K562 (cell line): Measurements from ENCODE around the gene SUFU. TPM values are rescaled to one million over a fixed set of nuclear protein-coding genes. Genes with fewer than 3 reads are reported as not detected.

Experiments
- ATAC-seq: fragments of 200-7000 bp; cut with Tn5 transposase; 3 replicates; pipeline ENCODE4 v1.9.1; 2020; ENCODE audit warnings: moderate library complexity
- BruUV-seq: library from RNA; stranded (reverse); fragments of 400-500 nt; replicated peaks from 2 replicates; lab custom pipeline; 2021; lab: Mats Ljungman, UMichigan
- CTCF ChIA-PET: fragments of 300-600 bp; formaldehyde crosslinking; extraction: SDS; loops from one replicate; lab custom pipeline; 2021; ENCODE audit warnings: low intra/inter-chr PET ratio; lab: Yijun Ruan, JAX
- POLR2A ChIA-PET: fragments of 300-600, 350-650 bp; sonication (Branson Sonifier 250); formaldehyde crosslinking; extraction: SDS; loops from one replicate; lab custom pipeline; 2021; ENCODE audit warnings: antibody characterized with exemption, inconsistent platforms; lab: Yijun Ruan, JAX
- DNase-seq, 4 experiments: peaks; one replicate each; pipeline versions ENCODE4 v3.0.0 to v3.0.0-alpha.2; 2011 to 2018; ENCODE audit warnings: low spot score in 3 of 4, mixed read lengths in 3 of 4; ENCODE audit errors: extremely low read depth in 1 of 4
- FAIRE-seq: peaks from 2 replicates; lab custom pipeline; 2011; peaks lifted over from hg19 to GRCh38; lab: Jason Lieb, UNC
- H2AFZ ChIP-seq: 2 replicates; pipeline ENCODE4 v1.6.0; 2011; ENCODE audit warnings: low read depth, low read length, control low read depth, inconsistent platforms
- H3K27ac ChIP-seq: fragments of 200-600 bp; 3 replicates; pipeline ENCODE4 v1.8.0; 2011; ENCODE audit warnings: low read depth, mild to moderate bottlenecking, control low read depth, inconsistent platforms, low read length, moderate library complexity, mixed read lengths; ENCODE audit errors: extremely low read depth
- H3K27me3 ChIP-seq, 2 experiments: fragments of 300-600 bp in 1 of 2; 2 replicates in 1 of 2; 3 replicates in 1 of 2; pipeline versions ENCODE4 v1.6.0 to v1.8.0; 2011; ENCODE audit warnings: inconsistent platforms in 2 of 2, low read length in 2 of 2, mild to moderate bottlenecking in 1 of 2, mixed read lengths in 1 of 2, moderate library complexity in 1 of 2; ENCODE audit not compliant: control insufficient read depth in 2 of 2, insufficient read depth in 2 of 2
- H3K36me3 ChIP-seq: fragments of 300-600 bp; 3 replicates; pipeline ENCODE4 v1.8.0; 2011; ENCODE audit warnings: mild to moderate bottlenecking, low read length, inconsistent platforms; ENCODE audit not compliant: control insufficient read depth, insufficient read depth
- H3K4me1 ChIP-seq, 2 experiments: fragments of 200-600 bp in 1 of 2; replicated peaks in 1 of 2; 2 replicates in 1 of 2; 3 replicates in 1 of 2; pipeline versions ENCODE4 v1.5.1 to v1.8.0; 2011; ENCODE audit warnings: inconsistent platforms in 2 of 2, low read length in 2 of 2, mild to moderate bottlenecking in 1 of 2, mixed read lengths in 1 of 2, moderate library complexity in 1 of 2; ENCODE audit not compliant: control insufficient read depth in 2 of 2, insufficient read depth in 2 of 2
- H3K4me2 ChIP-seq: 2 replicates; pipeline ENCODE4 v1.6.1; 2011; ENCODE audit warnings: low read length, control low read depth, inconsistent platforms, mixed read lengths; ENCODE audit not compliant: insufficient read depth
- H3K4me3 ChIP-seq: fragments of 200-600 bp; sonication (generic), shearing (Covaris generic); 2 replicates; pipeline ENCODE4 v1.5.1; 2016; ENCODE audit warnings: control low read depth, inconsistent platforms
- H3K79me2 ChIP-seq: fragments of 200-600 bp; 3 replicates; pipeline ENCODE4 v1.8.0; 2011; ENCODE audit warnings: low read length, inconsistent platforms; ENCODE audit not compliant: control insufficient read depth, insufficient read depth
- H3K9ac ChIP-seq, 2 experiments: 2 replicates each; pipeline versions ENCODE4 v1.6.0 to v1.6.1; 2011; ENCODE audit warnings: low read depth in 2 of 2, low read length in 2 of 2, control low read depth in 1 of 2, inconsistent platforms in 1 of 2, mild to moderate bottlenecking in 1 of 2, mixed read lengths in 1 of 2; ENCODE audit not compliant: insufficient read depth in 1 of 2
- H3K9me1 ChIP-seq: one replicate; pipeline ENCODE4 v1.6.0; 2011; ENCODE audit warnings: inconsistent platforms, mild to moderate bottlenecking, low read length, moderate library complexity; ENCODE audit not compliant: control insufficient read depth, insufficient read depth
- H3K9me3 ChIP-seq: replicated peaks from 2 replicates; pipeline ENCODE4 v1.5.1; 2011; ENCODE audit warnings: low read depth, low read length, inconsistent platforms; ENCODE audit not compliant: control insufficient read depth, insufficient read depth
- H4K20me1 ChIP-seq: replicated peaks from 2 replicates; pipeline ENCODE4 v1.6.1; 2011; ENCODE audit warnings: low read length, inconsistent platforms, mixed read lengths; ENCODE audit not compliant: control insufficient read depth, insufficient read depth
- CBX8 ChIP-seq: fragments of 200-600 bp; sonication (generic); IDR thresholded peaks from 2 replicates; pipeline ENCODE4 v1.6.1; 2012; ENCODE audit warnings: borderline replicate concordance, mixed run types, low read depth, mild to moderate bottlenecking, moderate library complexity, mixed read lengths, low read length, control low read depth, inconsistent platforms; ENCODE audit not compliant: poor library complexity, severe bottlenecking; ENCODE audit errors: extremely low read depth
- E2F4 ChIP-seq: sonication (generic); formaldehyde crosslinking; IDR thresholded peaks from 2 replicates; pipeline ENCODE4 v1.8.0; 2022; ENCODE audit warnings: mild to moderate bottlenecking, low read depth, missing genetic modification reagents
- GTF2A2 ChIP-seq: IDR thresholded peaks from 2 replicates; pipeline ENCODE4 v1.6.1; 2016; ENCODE audit warnings: mild to moderate bottlenecking, missing genetic modification characterization, missing compliant biosample characterization
- MCM7 ChIP-seq, 2 experiments: fragments of 450-650 bp; IDR thresholded peaks; 2 replicates each; pipeline ENCODE4 v1.6.1; 2016 to 2018
- MEF2A ChIP-seq: IDR thresholded peaks from 2 replicates; pipeline ENCODE4 v1.6.1; 2011; ENCODE audit warnings: low read depth, mild to moderate bottlenecking, low read length, moderate library complexity; ENCODE audit not compliant: control insufficient read depth
- RBM17 ChIP-seq: fragments of 200-400 bp; formaldehyde crosslinking; IDR thresholded peaks from 2 replicates; pipeline ENCODE4 v1.6.1; 2017; ENCODE audit warnings: low read depth, mild to moderate bottlenecking, low read length, borderline replicate concordance
- SLC30A9 ChIP-seq: fragments of 250-450 bp; sonication (Bioruptor Pico); IDR thresholded peaks from 2 replicates; pipeline ENCODE4 v1.8.0; 2022; ENCODE audit warnings: mild to moderate bottlenecking, moderate library complexity
- SMAD4 ChIP-seq: fragments of 250-450 bp; sonication (Bioruptor Pico); conservative IDR thresholded peaks from 2 replicates; pipeline ENCODE4 v1.8.0; 2021; ENCODE audit warnings: inconsistent platforms, mild to moderate bottlenecking, moderate library complexity
- ZFP36 ChIP-seq: fragments of 150-350 bp; IDR thresholded peaks from 2 replicates; pipeline ENCODE4 v1.6.1; 2018; ENCODE audit warnings: low read length, low read depth; ENCODE audit not compliant: partially characterized antibody
- ZNF217 ChIP-seq: sonication (generic); formaldehyde crosslinking; IDR thresholded peaks from 2 replicates; pipeline ENCODE4 v1.8.0; 2022; ENCODE audit warnings: mild to moderate bottlenecking, missing genetic modification reagents
- ZNF830 ChIP-seq: fragments of 250-450 bp; sonication (Bioruptor Pico); IDR thresholded peaks from 2 replicates; pipeline ENCODE4 v1.5.0; 2021; ENCODE audit warnings: mild to moderate bottlenecking
- WGBS: fragments of 100-300 bp; shearing (Covaris generic); methylation state at CpG from one replicate; pipeline ENCODE4 v1.1.6; 2016; ENCODE audit warnings: low coverage, mixed read lengths; ENCODE audit not compliant: insufficient coverage; ENCODE audit errors: missing lambda C conversion rate; 5-methylcytosine and 5-hydroxymethylcytosine counted together
- in situ Hi-C: fragments of 300-500 bp; cut with MboI; formaldehyde crosslinking; loops from 4 replicates; pipeline ENCODE4 v1.15.0; 2018; ENCODE audit warnings: inconsistent platforms, mixed read lengths
- intact Hi-C: fragments of 100-400 bp; cut with micrococcal nuclease; formaldehyde crosslinking; loops from 2 replicates; pipeline ENCODE4 v1.14.2; 2022
- polyA plus RNA-seq, 8 experiments: library from polyadenylated mRNA; depleted of rRNA in 4 of 8; stranded (reverse) in 5 of 8; unstranded in 3 of 8; fragments of >200 nt; fragmentation: Nextera tagmentation in 2 of 8; fragmentation: Illumina TruSeq in 1 of 8; extraction: Ambion mirVana in 2 of 8; extraction: Trizol in 1 of 8; gene quantifications; 2 replicates each; pipeline versions ENCODE4 v1.2.1 to v1.2.3, GENCODE V29; 2011 to 2014; ENCODE audit warnings: inconsistent platforms in 1 of 8, missing spikeins in 1 of 8
- total RNA-seq, 7 experiments: library from RNA; depleted of rRNA in 6 of 7; stranded (reverse); fragments of >200 nt in 6 of 7; fragmentation: Illumina TruSeq in 2 of 7; extraction: Trizol in 2 of 7; gene quantifications; 2 replicates each; pipeline versions ENCODE4 v1.2.1 to v1.2.3, GENCODE V29; 2011 to 2021; ENCODE audit warnings: low replicate concordance in 1 of 7

The SUFU gene
- total and polyA plus RNA-seq, 9 of the 15 experiments (the other 6 are each of a cell fraction or from before 2014, with no cell fraction given): 0.59 to 6.3 (median 0.82) TPM

DNA sequence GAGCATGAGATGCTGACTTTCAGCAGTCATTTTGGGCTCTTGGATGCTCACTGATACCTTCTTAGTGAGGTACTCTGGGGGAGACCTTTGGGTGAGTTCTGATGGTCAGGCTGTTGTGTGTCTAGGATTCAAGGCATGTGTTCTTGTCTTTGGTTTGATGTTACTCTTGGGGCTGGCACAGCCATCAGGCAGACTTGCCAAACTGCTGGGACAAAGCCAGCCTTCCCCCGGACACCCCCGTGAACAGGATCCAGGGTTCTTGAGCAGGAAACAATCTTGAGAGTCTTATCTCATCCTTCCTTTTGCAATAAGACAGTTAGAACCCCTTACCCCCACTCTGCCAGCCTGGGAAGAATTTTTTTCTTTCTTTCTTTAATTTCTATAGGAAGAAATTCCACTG is 42.2 kb downstream of the SUFU start:
- Histone ChIP-seq H3K4me2 (no peak overlapping the region), H3K9me3 (no peaks in the 10 kb centered on the region), H4K20me1 (no peaks in the 10 kb centered on the region), H3K4me3 (no peak overlapping the region), H3K36me3 (no peaks in the 10 kb centered on the region), H3K9ac (no peak overlapping the region), H3K79me2 (no peaks in the 10 kb centered on the region), H2AFZ (no peak overlapping the region), H3K9me1 (no peaks in the 10 kb centered on the region), H3K4me1 (peaks cover 4 to 5% of the 10 kb centered on the region in 2 experiments; a peak in 3 of 5 replicates), H3K27me3 (no peaks in the 10 kb centered on the region), H3K27ac (no peak overlapping the region)
- in situ Hi-C loops (no loop called here), intact Hi-C loops (no loop called here)
- ATAC-seq: no peak
- TF ChIP-seq MEF2A (no peak), RBM17 (no peak), MCM7 (IDR thresholded peaks at IDR 0.05) (no peak)
- BruUV-seq: no TSS peak
- DNase-seq: no peak
- POLR2A ChIA-PET: no interaction called here
- FAIRE-seq: no peak
- WGBS: 0% methylated on average over 1 of the region's 2 CpGs
- CTCF ChIA-PET: no interaction called here

GRCh38 chr10:102546606-102547320 is 43.0 kb downstream of the SUFU start:
- no peaks in the 10 kb centered on the region for H4K20me1 ChIP-seq
- 46% methylated on average over 12 of the region's 12 CpGs for WGBS
- intact Hi-C loops: no loop called here
- H3K4me1 ChIP-seq: peaks cover 4 to 5% of the 10 kb centered on the region in 2 experiments; a peak in 3 of 5 replicates
- H3K27me3 ChIP-seq: no peaks in the 10 kb centered on the region
- H3K79me2 ChIP-seq: no peaks in the 10 kb centered on the region
- H3K9me3 ChIP-seq: no peaks in the 10 kb centered on the region
- in situ Hi-C loops: no loop called here
- no peaks in the 10 kb centered on the region for H3K9me1 ChIP-seq
- FAIRE-seq (no peak), ATAC-seq (no peak), DNase-seq (no peak)
- CTCF ChIA-PET: no interaction called here
- H2AFZ ChIP-seq: no peak overlapping the region
- no peak overlapping the region for H3K4me2 ChIP-seq
- BruUV-seq: no TSS peak
- POLR2A ChIA-PET: interaction anchor here (1.8 kb wide), 1 partner anchor 32 kb away, joined by 3 read pairs; no protein-coding TSS in a partner anchor
- no peaks in the 10 kb centered on the region for H3K36me3 ChIP-seq
- H3K27ac ChIP-seq: no peak overlapping the region
- peak overlapping the region in 1 of 2 experiments; percentile 35; a peak in 1 of 4 replicates for H3K9ac ChIP-seq
- H3K4me3 ChIP-seq: no peak overlapping the region
- TF ChIP-seq ZNF830 (CRISPR knock-in tag) (no peak), CBX8 (no peak), SMAD4 (CRISPR knock-in tag) (no peak), ZFP36 (no peak), SLC30A9 (CRISPR knock-in tag) (no peak), E2F4 (CRISPR knock-in tag) (no peak), GTF2A2 (tag) (no peak), ZNF217 (CRISPR knock-in tag) (no peak)
